NCI-H1092 treated with DMSO at 0.1 percent for 48 hours (cell line): Measurements from ENCODE around the gene TMEM273.

Experiments used
- DNase-seq: peaks from one replicate; lab custom pipeline; 2025; lab: John Stamatoyannopoulos, UW

TMEM273 gene

DNA sequence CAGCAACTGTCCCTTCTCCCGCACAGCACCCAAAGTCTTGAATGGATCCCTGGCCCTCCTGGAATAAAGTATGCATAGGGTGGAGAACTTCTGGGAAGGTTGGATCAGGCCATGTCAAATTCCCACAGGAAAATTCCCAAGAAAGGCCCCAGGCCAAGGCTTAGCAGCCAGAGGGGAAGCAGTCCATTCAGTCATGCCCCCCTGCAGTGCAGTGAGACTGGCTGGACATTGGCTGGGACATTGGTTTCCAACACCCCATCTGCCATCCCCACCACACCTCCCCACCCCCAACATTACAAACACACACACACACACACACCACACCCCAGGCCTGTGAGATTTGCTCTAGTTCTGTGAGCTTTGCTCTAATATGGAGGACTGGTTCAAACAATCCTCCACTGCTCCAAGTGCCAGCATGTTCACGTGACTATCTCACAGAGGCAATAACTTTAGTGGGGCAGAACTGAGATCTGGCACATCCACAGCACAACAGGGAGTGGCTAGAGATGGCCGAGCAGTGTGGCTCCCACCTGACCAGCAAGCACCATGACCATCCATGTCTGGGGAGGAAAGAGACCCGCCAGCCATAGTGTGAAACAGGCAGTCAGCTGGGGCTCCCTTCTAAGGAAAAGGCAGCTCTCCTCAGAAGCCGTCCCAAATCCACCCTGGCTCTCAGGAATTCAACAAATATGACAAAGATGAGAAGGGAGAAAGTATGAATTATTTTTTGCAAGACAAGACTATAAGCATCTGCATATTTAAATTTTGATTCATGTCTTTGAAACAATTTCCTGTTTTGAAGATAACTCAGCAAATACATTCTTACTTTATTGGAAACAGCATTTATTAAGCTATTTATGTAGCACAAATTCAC, 47.6 kb downstream of the TMEM273 start:
- DNase-seq: no peak

DNA sequence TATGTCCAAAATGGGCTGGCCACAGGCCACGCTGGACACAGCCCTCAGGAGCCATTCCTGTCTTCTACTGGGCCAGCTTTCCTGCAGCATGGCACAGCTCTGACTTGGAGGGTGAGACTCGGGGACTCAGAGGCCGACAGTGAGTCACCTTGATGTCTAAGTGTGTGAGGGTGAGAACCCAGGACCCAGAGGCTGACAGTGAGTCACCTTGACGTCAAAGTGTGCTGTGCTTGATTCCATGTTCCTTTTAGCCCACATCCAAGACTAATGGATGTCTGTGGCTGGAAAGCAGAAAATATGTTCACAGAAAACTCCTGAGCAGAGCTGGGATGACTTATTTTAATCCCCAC, 48.4 kb downstream of the TMEM273 start:
- DNase-seq: no peak

DNA sequence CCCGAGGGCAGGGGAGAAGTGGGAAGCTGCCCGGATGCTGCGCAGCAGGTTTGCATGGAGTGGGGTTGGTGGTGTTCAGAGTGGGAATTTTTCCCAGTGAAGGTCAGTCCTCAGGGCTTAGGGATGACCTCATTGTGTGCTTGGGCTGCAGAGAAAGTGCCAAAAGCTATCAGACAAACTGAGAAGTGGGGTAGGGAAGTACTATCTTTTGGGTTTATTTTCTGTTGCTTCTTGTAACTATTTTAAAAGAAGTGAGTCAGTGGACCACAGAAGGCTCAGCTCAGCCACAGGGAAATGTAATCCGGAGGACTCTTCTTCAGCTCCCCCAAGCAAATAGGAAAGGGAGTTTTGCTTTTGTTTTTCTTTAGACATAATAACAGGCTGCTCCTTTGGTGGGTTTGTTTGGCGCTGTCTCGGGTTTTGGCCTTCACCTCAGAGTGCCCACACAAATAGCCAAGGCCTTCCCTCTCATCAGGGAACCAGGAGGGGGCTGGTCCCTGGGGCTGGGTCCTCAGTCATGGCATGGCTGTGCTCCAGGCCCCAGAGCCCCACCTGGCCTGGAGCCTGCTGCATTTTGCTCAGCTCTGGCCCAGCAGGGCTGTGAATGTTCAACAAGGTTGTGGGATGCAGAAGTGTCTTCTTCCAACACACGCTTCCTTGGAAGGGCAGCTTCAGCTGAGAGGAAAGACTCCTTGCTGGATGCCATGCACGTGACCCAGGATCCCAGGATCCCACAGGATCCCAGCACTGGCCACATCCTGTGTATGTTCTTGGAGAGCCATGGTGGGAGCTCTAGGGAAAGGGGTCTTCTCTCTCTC, 49.0 kb downstream of the TMEM273 start:
- no peak for DNase-seq

DNA sequence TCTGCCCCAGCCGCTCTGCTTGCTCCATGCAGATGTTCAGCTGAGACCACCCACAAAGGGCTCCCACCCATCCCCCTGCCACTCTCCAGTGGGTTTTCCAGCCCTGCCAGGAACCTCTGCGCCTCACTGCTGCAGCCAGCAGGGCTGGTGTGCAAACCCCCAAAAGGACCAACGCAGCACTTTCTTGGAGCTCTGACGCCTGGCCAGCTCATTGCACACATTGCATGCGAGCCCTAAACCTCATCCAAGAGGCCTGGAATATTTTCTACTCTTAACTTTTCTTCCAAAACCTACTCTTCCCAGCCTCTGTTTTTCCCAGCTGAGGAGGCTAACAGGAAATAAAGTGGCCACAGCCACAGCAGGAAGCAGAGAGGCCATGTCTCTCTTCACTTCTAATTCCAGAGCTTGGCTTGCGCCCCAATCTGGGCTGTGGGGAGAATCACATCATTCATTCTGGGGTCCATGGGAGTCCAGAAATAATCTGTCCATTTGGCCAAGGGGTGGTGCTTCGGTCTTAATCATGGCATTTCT, 49.8 kb downstream of the TMEM273 start:
- no peak for DNase-seq

DNA sequence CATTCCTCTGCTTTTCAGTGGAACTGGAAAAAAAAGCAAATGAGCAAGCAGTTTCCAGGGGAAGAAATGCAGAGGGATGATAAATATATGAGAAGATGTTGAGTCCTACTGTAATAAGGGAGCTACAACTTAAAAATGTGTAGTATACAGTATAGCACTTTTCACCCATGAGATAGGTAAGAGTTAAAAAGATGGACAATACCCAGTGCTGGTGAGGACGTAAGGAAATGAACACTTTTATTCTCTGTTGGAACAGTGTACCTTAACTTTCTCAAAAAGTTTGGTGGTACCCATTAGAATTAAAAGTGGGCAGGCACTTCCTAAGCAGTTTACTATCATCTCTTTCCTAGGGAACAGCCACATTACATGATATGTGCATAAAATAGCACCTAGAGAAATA, 51.7 kb downstream of the TMEM273 start:
- no peak for DNase-seq

DNA sequence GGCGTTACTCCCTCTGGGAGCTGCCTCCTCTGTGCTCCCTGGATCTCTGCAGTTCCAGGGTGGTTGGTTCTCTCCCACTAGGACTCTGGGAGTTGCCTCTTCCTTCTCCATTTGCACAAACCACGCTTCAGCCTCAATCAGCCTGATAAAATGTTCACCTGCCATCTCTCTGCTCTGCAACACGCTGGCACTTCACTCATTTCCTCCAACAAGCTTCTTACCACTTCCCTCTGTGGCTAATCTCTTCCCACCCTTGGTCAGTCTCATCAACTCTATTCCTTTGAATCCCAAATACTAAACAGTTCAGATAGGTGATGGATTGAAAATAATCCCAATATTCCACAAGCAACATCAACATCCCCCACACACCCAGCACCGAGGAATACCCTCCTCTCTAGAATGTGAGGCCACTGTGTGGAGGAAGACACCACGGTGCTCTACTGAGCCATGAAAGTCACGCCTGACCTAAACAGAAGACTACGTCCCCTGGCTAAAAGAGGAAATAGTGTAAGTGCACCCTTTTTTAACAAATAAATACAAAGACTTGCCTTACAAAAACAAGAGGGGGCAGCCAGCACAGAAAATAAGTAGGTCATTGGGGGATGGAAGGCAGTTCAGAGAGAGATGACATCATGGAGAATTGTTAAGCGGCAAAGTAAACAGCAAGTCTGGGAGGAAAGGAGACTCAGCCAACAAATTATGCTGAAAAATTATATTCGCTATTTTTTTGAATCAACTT, 52.4 kb downstream of the TMEM273 start:
- DNase-seq: no peak

DNA sequence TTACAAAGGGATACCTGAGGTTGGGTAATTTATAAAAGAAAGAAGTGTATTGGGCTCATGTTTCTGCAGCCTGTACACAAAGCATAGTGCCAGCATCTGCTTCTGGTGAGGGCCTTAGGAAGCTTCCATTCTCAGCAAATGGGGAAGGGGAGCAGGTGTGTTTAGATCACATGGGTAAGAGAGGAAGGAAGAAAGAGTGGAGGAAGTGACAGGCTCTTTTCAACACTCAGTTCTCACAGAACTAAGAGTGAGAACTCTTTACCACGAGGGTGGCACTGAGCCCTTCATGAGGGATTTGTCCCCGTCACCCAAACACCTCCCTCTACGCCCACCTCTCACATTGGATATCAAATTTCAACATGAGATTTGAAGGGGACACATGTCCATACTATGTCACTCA, 53.9 kb downstream of the TMEM273 start:
- DNase-seq: no peak

DNA sequence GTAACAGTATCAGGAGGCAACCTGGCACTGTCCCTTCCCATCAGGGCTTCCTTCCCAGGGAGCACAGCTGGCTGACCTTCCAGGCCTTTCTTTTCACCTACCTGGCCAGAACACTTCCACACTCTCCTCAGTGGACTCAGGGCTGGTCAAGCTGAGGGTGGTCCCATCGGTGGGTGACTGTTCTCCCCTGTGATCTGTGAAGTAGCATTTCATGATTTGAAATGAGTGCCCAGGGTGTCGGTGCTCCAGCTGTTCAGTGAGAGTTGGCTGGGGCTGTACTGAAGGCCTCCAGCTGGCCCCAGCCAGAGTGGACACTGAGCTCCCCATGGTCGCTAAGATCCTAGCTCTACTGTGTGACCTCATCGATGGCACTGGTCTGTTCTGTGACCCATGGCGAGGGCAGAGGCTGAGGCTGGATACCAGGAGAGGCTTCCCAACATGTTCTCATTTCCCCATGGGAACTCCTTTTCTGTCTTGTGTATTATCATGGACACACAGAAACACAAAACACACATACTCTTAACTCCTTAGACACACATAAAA, 54.4 kb downstream of the TMEM273 start, which contains the start of gene FAM170B:
TSS of gene FAM170B (minus strand) at position 316 of the 543 bp plus-strand sequence. CDS start at position 213, 103 bp downstream.
- no peak for DNase-seq

DNA sequence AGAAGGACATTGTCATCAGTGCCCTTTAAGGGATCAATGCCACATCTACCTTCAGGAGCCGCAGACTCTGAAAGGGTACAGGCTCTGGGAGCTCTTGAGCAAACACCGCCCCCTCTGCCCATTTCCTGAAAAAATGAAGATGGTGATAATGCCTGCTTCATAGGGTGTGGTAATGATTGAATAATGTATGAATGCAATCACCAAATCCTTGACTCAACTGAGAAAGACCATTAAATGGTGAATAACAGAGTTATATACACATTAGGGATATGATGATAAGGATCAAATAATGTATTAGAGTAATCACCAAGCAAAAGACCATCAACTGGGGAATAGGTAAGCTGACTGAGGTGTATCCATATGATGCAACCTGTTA, 55.8 kb downstream of the TMEM273 start:
- DNase-seq: no peak

DNA sequence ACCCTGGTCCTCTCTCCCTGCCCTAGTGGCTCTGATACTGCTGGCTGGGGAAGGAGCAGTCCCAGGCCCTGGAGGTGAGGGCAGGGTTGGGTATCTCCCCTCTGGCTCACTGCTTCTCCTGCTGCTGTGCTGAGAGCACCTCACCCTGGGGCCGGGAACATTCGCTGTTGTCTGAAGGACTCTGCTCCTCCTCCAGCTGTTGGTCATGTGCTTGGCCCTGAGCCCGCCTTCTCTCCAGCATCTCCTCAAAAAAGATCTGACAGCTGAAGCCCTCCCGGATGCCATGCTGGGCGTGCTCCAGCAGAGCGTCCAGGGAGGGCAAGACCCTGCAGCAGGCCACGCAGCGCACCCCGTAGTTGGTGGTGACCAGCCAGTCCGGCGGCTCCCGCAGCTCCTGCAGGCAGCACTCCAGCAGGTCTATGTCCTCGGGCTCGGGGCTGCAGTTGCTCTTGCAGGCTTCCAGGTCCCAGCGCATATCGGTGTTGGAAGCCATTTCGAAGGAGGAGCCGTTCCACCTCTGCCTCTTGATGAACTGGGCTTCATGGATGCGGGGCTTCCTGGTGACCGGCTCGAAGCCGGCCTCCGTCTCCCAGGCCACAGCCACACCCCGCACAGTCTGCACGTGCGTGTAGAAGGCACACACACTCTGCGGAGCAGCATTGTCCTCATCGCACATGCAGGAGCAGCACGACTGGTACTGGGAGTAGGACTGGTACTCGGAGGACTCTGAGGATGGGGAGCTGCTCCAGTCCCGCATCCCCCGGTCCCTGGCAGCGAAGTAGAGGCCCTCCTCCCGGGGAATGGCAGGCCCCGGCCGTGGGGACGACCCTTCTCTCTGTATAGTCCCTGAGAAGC, 56.5 kb downstream of the TMEM273 start:
- no peak for DNase-seq

DNA sequence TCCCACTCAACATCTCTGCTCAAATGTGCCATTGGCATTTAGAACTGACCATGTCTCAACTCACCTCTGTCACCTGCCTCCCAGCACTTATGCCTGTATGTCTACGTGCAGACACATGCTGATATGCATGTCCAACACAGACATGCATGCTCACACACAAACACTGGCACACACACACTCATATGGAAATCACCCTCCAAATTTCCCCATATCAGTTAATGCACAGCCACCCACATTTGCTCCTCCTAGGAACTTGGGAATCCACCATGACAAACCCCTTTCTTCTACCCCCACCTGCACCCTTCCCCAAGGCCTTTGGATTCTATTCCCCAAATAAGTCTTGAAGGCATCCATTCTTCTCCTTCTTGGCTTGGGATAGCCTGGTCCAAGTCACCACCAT, 58.8 kb downstream of the TMEM273 start:
- DNase-seq: no peak

DNA sequence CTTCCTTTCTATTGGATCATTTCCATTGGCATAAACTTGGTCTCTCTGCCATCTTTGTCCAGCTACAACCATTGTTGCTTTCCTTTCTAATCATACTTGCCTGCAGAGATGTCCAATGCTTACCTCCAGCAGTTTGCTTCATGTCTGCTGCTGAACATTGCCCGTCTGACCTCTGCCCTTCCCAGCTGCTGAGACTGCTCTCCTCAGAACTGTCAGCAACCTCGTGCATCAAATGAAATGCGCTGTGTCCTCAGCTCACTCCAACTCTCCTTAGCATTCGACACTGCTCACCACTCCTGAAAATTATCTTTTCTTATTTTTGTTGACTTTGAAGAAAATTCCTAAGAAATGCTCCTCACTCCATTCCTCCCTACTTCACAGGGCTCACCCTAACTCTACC, 59.3 kb downstream of the TMEM273 start:
- no peak for DNase-seq

DNA sequence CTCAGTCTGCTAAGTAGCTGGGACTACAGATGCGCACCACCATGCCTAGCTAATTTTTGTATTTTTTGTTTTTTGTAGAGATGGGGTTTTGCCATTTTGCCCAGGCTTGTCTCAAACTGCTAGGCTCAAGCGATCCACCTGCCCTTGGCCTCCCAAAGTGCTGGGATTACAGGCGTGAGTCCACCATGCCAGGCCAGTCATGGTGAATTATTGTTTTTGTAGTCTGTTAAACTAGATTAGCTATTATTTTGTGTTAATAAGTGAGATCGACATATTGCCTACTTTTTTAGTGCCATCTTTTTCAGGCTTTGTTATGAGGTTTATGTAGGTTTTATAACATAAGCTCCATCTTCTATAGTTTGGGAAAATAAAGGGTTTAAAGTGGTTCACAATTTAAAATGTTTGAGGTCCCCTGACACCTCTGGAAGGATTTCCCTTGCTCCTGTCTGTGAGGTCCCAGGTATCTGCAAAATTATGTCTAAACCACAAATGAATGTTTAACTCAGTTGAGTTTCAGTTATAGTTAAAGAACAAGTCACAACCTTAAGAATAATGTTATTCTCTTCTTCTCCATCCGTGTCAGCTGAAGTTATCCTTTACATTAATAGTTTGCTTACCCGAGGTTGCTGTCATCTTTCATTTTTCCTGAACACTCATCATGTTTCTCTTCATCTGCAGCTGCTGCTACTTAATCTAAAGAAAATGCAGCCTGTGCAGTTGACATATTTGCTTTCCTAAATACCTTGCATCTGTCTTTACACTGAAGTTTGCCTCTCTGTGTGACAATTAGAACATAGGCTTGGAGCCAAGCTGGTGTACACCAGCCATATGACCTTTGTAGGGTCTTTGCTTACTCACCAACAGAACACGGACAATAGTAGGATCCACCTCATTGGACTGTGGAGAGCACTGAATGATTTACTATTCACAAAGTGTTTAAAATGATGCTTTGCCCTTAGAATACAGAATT, 63.9 kb downstream of the TMEM273 start:
- no peak for DNase-seq

DNA sequence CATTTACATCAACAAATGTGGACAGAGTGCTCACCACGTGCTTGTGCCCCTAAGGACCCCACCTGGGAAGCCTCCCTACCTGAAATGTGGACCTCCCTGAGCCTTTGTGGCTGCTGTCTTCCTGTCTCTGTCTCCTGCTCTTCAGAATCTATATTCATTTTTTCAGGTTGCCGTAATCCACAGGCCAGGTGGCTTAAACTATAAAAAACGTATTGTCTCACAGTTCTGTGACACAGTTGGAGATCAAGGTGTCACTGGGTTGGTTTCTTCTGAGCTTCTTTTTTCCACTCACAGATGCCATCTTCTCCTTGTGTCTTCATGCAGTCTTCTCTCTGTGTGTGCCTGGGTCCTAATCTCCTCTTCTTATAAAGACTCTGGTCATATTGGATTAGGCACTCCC, 67.3 kb downstream of the TMEM273 start:
- no peak for DNase-seq

DNA sequence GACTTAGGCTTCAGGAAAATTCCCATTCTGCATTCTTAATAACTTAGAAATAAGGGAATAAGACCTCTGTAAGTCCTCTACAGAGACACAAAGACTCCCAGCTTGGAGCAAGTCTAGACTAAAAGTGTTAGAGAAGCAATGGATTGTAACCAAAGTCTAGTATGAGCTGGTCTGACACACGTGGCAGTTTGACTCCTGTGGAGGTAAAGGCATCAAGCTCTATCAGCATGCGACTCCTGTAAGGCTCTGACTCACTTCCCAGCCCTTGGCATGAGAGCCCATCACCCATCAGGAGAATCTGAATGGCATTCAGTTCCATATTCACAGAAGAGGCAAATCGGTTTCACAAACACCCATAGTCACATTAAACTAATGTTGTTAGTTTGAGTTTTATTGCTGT, 68.4 kb downstream of the TMEM273 start:
- no peak for DNase-seq

DNA sequence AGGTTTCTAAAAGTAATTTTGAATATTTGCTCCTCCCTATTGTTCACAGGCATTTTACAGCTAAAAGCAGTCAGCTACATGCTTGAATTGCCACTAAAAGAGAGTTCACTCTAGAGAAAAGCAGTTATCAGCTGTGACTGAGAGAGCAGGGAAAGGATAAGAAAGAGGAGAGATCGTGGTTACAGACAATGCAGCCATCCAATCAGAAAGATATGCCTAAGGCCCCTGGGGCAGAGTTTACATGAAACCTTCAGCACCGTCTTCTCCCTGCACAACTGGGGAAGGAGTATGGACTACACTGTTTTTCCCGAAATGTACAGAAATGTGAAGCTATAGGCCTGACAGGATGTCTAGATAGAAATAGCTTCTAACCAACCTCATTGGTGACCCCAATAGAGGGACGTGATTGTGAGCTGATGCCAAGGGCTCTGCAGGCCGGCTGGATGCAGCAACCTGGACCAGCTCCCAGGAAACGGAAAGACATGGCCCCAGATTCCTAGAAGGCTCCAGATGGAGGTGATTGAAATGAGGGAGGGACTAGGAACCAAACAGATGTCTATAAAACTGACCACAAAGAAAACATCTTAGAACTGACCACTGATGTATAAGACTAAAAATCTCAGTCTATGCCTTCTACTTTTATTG, 69.6 kb downstream of the TMEM273 start:
- no peak for DNase-seq

DNA sequence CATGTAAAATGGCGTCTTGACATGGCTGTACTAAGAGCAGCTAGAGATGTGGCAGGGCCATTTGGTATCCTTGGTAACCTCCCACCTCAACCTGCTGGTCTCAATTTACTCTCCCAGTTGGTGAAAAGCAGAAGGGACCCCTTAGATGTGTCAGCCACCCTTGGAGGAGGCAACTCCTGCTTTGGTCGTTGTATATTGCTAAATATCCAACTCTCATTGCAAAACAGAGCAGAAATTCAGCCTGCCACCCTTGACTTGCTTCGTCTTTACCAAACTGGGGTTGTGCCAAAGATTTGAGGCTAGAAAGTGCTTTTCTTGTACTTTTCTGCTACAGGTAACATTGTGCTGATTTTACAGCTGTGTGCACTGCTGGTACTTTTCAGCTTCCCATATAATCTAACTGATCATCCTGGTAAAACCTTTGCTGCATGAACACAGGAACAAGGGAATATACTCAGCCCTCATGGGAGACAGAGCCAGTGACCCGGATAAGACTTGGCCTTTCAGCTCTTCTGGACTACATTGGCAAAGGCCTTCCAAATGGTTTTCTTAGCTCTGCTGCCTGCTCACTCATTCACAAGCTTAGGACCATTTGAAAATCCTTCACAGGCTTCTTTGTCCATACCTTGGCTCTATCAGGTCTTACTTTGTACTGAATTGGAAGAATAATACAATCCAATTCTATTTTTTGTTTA, 70.7 kb downstream of the TMEM273 start:
- no peak for DNase-seq

DNA sequence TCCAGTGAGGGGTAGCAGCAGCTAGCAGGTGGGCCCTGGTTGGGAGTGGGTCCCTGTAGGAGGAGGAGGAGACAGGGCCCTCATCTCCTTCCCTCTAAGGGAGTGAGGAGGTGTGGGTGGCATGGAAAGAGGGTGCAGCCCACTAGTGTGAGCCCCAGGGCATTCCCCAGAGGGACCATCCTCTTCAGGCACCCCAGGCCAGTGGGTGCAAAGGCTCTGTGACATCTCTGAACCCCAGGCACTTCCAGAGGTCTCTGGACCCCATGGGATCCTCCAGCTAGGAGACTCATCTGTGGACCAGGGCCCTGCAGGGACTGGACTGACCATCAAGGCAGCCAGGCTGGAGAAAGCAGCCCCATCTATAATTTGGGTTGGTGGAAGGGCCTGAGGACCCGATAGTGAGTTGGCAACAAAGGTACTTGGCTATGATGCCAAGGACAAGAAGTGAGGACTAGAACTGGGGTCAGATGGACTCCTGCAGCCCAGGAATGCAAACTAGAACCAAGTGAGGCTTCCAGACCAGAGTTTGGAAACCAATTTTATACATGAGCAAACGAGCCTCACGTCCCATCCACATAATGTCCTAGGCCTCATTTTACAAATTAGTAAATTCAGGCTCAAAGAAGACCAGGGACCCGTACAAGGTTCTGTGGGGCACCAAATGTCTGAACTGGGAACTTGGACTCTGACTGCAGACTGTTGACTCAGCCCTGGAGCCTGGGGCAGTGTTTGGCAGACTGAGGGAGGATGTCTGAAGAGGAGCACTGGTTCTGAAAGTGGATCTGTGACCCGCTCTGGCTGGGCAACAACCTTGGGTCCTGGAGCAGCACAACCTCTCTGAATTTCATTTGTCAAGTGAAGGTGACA, 71.4 kb downstream of the TMEM273 start:
- no peak for DNase-seq
